ENCODE data around the gene USP37. TPM values are rescaled to one million over a fixed set of nuclear protein-coding genes. Genes with fewer than 3 reads are reported as not detected.
"Not testable (repeated sequence)": the region's sequence is repeated elsewhere in the genome, so short reads cannot be mapped to it uniquely, and the experiment has no call there.

Gene USP37
- total and polyA plus RNA-seq, 4 experiments from 2014 or later = 8.5 to 29.1 (median 19.6) TPM

- intact Hi-C loops (cut with micrococcal nuclease) = no loop called here
- Mint-ChIP-seq H3K27ac (peak overlapping the region in 1 of 7 donors; percentile 6), H3K36me3 (peaks cover 50 to 60% of the 10 kb centered on the region in 2 donors)
These were observed 31.2 kb downstream of the USP37 start for GRCh38 chr2:218536804-218537494.

GRCh38 chr2:218529990-218530389 is 38.2 kb downstream of the USP37 start:
- H3K9me3 Mint-ChIP-seq = no peaks in the 10 kb centered on the region

More at GRCh38 chr2:218536804-218537494, 31.2 kb downstream of the USP37 start:
- ChIA-PET POLR2A (ENCODE audit: partially characterized antibody) (no interaction called here), CTCF (ENCODE audit: partially characterized antibody) (no interaction called here)
- Mint-ChIP-seq H3K9me3 (no peaks in the 10 kb centered on the region), H3K4me1 (peaks cover 0 to 4% (median 2%) of the 10 kb centered on the region in 4 donors), H3K4me3 (no peak overlapping the region), H3K27me3 (no peaks in the 10 kb centered on the region)
- Histone ChIP-seq H3K4me1 (ENCODE audit: insufficient read depth, low read length) (no peaks in the 10 kb centered on the region), H3K4me3 (ENCODE audit: low read length in 2 of 2) (no peak overlapping the region), H3K9me3 (ENCODE audit: control insufficient read depth in 1 of 2, low read length in 2 of 2) (no peaks in the 10 kb centered on the region), H3K27ac (ENCODE audit: low read depth, low read length) (no peak overlapping the region), H3K36me3 (ENCODE audit: insufficient read depth, low read length) (peaks cover 33% of the 10 kb centered on the region), H3K27me3 (ENCODE audit: insufficient read depth, low read length) (no peaks in the 10 kb centered on the region)
- DNase-seq = no peak

GRCh38 chr2:218528409-218528808 is 39.7 kb downstream of the USP37 start:
- CTCF ChIA-PET (ENCODE audit: partially characterized antibody) = interaction anchor here (0.5 to 1.0 kb wide), 3 partner anchors 10 to 177 kb away, joined by 3 to 5 read pairs (median 5); no protein-coding TSS in a partner anchor
- H3K4me1 Mint-ChIP-seq; H3K27ac Mint-ChIP-seq; H3K27ac ChIP-seq (ENCODE audit: low read depth, low read length); H3K4me3 Mint-ChIP-seq; H3K4me1 ChIP-seq (ENCODE audit: insufficient read depth, low read length); H3K27me3 Mint-ChIP-seq; intact Hi-C loops (cut with micrococcal nuclease); DNase-seq; H3K9me3 Mint-ChIP-seq; H3K27me3 ChIP-seq (ENCODE audit: insufficient read depth, low read length); H3K4me3 ChIP-seq (ENCODE audit: low read length in 2 of 2); H3K9me3 ChIP-seq (ENCODE audit: control insufficient read depth in 1 of 2, low read length in 2 of 2): not testable (repeated sequence)
- POLR2A ChIA-PET (ENCODE audit: partially characterized antibody) = interaction anchor here (1.1 kb wide), 1 partner anchor 131 kb away, joined by 3 read pairs; no protein-coding TSS in a partner anchor
- H3K36me3 Mint-ChIP-seq = peaks cover 69 to 72% of the 10 kb centered on the region in 2 donors
- H3K36me3 ChIP-seq (ENCODE audit: insufficient read depth, low read length) = peaks cover 37% of the 10 kb centered on the region

More at GRCh38 chr2:218529990-218530389, 38.2 kb downstream of the USP37 start:
- no peaks in the 10 kb centered on the region for H3K4me1 ChIP-seq (ENCODE audit: insufficient read depth, low read length)
- no peak overlapping the region for H3K27ac ChIP-seq (ENCODE audit: low read depth, low read length)
- ChIA-PET CTCF (ENCODE audit: partially characterized antibody) (no interaction called here), POLR2A (ENCODE audit: partially characterized antibody) (no interaction called here)
- no peaks in the 10 kb centered on the region for H3K9me3 ChIP-seq (ENCODE audit: control insufficient read depth in 1 of 2, low read length in 2 of 2)
- H3K36me3 Mint-ChIP-seq = peaks cover 63 to 69% of the 10 kb centered on the region in 2 donors
- H3K4me1 Mint-ChIP-seq = no peaks in the 10 kb centered on the region
- H3K4me3 ChIP-seq (ENCODE audit: low read length in 2 of 2) = no peak overlapping the region
- no peaks in the 10 kb centered on the region for H3K27me3 Mint-ChIP-seq
- intact Hi-C loops (cut with micrococcal nuclease) = no loop called here
- no peak overlapping the region for H3K27ac Mint-ChIP-seq
- H3K4me3 Mint-ChIP-seq = no peak overlapping the region
- no peak for DNase-seq
- H3K27me3 ChIP-seq (ENCODE audit: insufficient read depth, low read length) = no peaks in the 10 kb centered on the region
- peaks cover 39% of the 10 kb centered on the region for H3K36me3 ChIP-seq (ENCODE audit: insufficient read depth, low read length)

DNA sequence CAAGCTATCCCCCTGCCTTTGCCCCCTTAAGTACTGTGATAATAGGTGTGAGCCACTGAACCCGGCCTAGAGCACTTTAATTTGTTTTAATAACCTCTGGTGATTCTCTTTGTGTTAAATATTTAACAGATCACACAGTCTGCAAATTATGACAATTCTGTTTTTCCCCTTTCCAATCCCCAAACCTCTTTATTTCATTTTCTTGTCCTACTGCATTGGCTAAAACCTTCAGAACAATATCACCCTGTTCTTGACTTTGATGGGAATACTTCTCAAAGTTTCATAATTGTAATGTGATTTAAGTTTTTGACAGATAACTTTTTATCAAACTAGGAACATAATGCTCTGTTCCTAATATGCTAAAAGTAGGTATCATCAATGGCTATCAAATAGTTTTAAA is 44.5 kb downstream of the USP37 start:
- no peak overlapping the region for H3K4me3 Mint-ChIP-seq
- POLR2A ChIA-PET (ENCODE audit: partially characterized antibody) = no interaction called here
- CTCF ChIA-PET (ENCODE audit: partially characterized antibody) = no interaction called here
- Histone ChIP-seq H3K9me3 (ENCODE audit: control insufficient read depth in 1 of 2, low read length in 2 of 2) (no peaks in the 10 kb centered on the region), H3K4me1 (ENCODE audit: insufficient read depth, low read length) (no peaks in the 10 kb centered on the region), H3K27me3 (ENCODE audit: insufficient read depth, low read length) (no peaks in the 10 kb centered on the region), H3K4me3 (ENCODE audit: low read length in 2 of 2) (no peak overlapping the region), H3K36me3 (ENCODE audit: insufficient read depth, low read length) (peaks cover 9% of the 10 kb centered on the region), H3K27ac (ENCODE audit: low read depth, low read length) (no peak overlapping the region)
- H3K4me1 Mint-ChIP-seq = peaks cover 0 to 4% (median 2%) of the 10 kb centered on the region in 4 donors
- no peak for DNase-seq
- H3K27ac Mint-ChIP-seq = no peak overlapping the region
- no peaks in the 10 kb centered on the region for H3K9me3 Mint-ChIP-seq
- H3K36me3 Mint-ChIP-seq = peaks cover 45 to 50% of the 10 kb centered on the region in 2 donors
- H3K27me3 Mint-ChIP-seq = no peaks in the 10 kb centered on the region
- intact Hi-C loops (cut with micrococcal nuclease) = no loop called here

- peaks cover 0 to 26% (median 9%) of the 10 kb centered on the region in 4 donors for H3K4me1 Mint-ChIP-seq
These were observed 49.3 kb downstream of the USP37 start for GRCh38 chr2:218518876-218519275.

DNA sequence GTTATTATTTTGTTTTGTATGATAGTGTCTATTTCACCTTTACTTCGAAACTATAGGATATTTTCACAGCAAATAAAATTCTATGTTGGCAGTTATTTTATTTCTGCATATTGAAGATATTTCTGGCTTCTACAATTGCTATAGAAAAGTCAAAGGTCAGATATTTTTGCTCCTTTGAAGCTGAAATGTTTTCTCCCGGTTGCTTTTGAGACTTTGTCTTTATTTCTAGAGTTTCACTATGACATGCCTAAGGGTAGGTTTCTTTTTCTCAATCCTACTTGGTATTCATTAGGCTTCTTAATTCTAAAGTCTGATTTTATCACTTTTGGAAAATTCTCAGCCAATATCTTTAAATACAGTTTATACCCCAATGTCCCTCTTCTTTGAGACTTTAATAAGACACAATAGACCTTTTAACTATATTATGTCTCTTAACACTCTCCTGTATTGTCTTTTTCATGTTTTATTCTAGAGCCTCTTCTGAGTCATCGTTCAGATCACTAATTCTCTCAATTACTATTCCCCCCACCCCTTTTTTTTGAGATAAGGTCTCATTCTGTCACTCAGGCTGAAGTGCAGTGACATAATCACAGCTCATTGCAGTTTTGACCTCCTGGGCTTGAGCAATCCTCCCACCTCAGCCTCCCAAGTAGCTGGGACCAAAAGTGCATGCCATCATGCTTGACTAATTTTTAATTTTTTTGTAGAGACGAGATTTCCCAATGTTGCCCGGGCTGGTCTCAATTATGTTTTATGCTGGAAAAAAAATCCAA is 50.5 kb downstream of the USP37 start:
- ChIA-PET CTCF (ENCODE audit: partially characterized antibody) (interaction anchor here (1.3 to 1.5 kb wide), 4 partner anchors 7 to 122 kb away, joined by 3 to 5 read pairs (median 3); no protein-coding TSS in a partner anchor), POLR2A (ENCODE audit: partially characterized antibody) (interaction anchor here (0.9 kb wide), 1 partner anchor 112 kb away, joined by 3 read pairs; no protein-coding TSS in a partner anchor)
- no peaks in the 10 kb centered on the region for H3K36me3 ChIP-seq (ENCODE audit: insufficient read depth, low read length)
- H3K27me3 ChIP-seq (ENCODE audit: insufficient read depth, low read length) = no peaks in the 10 kb centered on the region
- Mint-ChIP-seq H3K4me1 (peaks cover 0 to 26% (median 9%) of the 10 kb centered on the region in 4 donors), H3K9me3 (no peaks in the 10 kb centered on the region), H3K27ac (peak overlapping the region in 3 of 7 donors; percentile 31 to 76 (median 54)), H3K27me3 (no peaks in the 10 kb centered on the region), H3K36me3 (peaks cover 9 to 21% of the 10 kb centered on the region in 2 donors), H3K4me3 (no peak overlapping the region)
- H3K4me1 ChIP-seq (ENCODE audit: insufficient read depth, low read length) = no peaks in the 10 kb centered on the region
- no peak overlapping the region for H3K4me3 ChIP-seq (ENCODE audit: low read length in 2 of 2)
- no peaks in the 10 kb centered on the region for H3K9me3 ChIP-seq (ENCODE audit: control insufficient read depth in 1 of 2, low read length in 2 of 2)
- no peak for DNase-seq
- H3K27ac ChIP-seq (ENCODE audit: low read depth, low read length) = no peak overlapping the region
- intact Hi-C loops (cut with micrococcal nuclease) = no loop called here

More at GRCh38 chr2:218518876-218519275, 49.3 kb downstream of the USP37 start:
- H3K36me3 Mint-ChIP-seq = peaks cover 16 to 26% of the 10 kb centered on the region in 2 donors
- CTCF ChIA-PET (ENCODE audit: partially characterized antibody) = interaction anchor here (1.5 kb wide), 1 partner anchor 10 kb away, joined by 3 read pairs; no protein-coding TSS in a partner anchor
- no peaks in the 10 kb centered on the region for H3K27me3 Mint-ChIP-seq
- peak overlapping the region in 3 of 7 donors; percentile 16 to 43 (median 38) for H3K27ac Mint-ChIP-seq
- no peak overlapping the region for H3K27ac ChIP-seq (ENCODE audit: low read depth, low read length)
- POLR2A ChIA-PET (ENCODE audit: partially characterized antibody) = no interaction called here
- H3K4me1 ChIP-seq (ENCODE audit: insufficient read depth, low read length) = no peaks in the 10 kb centered on the region
- no peaks in the 10 kb centered on the region for H3K9me3 ChIP-seq (ENCODE audit: control insufficient read depth in 1 of 2, low read length in 2 of 2)
- no peak overlapping the region for H3K4me3 Mint-ChIP-seq
- no peak for DNase-seq
- H3K27me3 ChIP-seq (ENCODE audit: insufficient read depth, low read length) = no peaks in the 10 kb centered on the region
- H3K4me3 ChIP-seq (ENCODE audit: low read length in 2 of 2) = no peak overlapping the region
- intact Hi-C loops (cut with micrococcal nuclease) = no loop called here
- H3K9me3 Mint-ChIP-seq = no peaks in the 10 kb centered on the region
- H3K36me3 ChIP-seq (ENCODE audit: insufficient read depth, low read length) = no peaks in the 10 kb centered on the region

DNA sequence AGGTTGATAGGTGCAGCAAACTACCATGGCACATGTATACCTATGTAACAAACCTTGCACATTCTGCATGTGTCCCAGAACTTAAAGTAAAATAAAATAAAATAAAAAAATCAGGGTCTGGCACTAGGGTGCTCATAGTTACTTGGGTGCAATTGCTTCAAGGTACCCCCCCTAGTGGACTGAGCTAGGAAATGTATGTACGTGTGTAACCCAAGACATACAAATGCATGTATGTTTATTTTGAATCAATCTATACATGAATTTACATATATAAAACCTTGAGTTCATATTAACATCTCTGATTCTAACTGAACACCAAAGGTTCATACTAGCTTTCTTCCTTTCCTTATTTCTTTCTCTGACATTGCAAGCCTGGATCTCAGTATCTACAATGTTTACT is 51.5 kb downstream of the USP37 start:
- peaks cover 0 to 26% (median 10%) of the 10 kb centered on the region in 4 donors for H3K4me1 Mint-ChIP-seq
- H3K9me3 ChIP-seq (ENCODE audit: control insufficient read depth in 1 of 2, low read length in 2 of 2) = no peaks in the 10 kb centered on the region
- no peaks in the 10 kb centered on the region for H3K36me3 ChIP-seq (ENCODE audit: insufficient read depth, low read length)
- no peak overlapping the region for H3K27ac ChIP-seq (ENCODE audit: low read depth, low read length)
- ChIA-PET CTCF (ENCODE audit: partially characterized antibody) (interaction anchor here (0.9 to 2.2 kb wide), 7 partner anchors 9 to 215 kb away, joined by 3 to 7 read pairs (median 3); no protein-coding TSS in a partner anchor), POLR2A (ENCODE audit: partially characterized antibody) (interaction anchor here (1.0 kb wide), 1 partner anchor 119 kb away, joined by 3 read pairs; no protein-coding TSS in a partner anchor)
- intact Hi-C loops (cut with micrococcal nuclease) = loop anchor here (1.0 kb wide), 2 partner anchors 110 to 215 kb away; no protein-coding TSS in a partner anchor
- no peaks in the 10 kb centered on the region for H3K4me1 ChIP-seq (ENCODE audit: insufficient read depth, low read length)
- H3K36me3 Mint-ChIP-seq = peaks cover 9 to 19% of the 10 kb centered on the region in 2 donors
- no peaks in the 10 kb centered on the region for H3K27me3 ChIP-seq (ENCODE audit: insufficient read depth, low read length)
- H3K4me3 Mint-ChIP-seq = no peak overlapping the region
- H3K9me3 Mint-ChIP-seq = no peaks in the 10 kb centered on the region
- peak; percentile 20 to 37 (median 28) for DNase-seq
- peak overlapping the region in 2 of 7 donors; percentile 8 to 57 for H3K27ac Mint-ChIP-seq
- no peak overlapping the region for H3K4me3 ChIP-seq (ENCODE audit: low read length in 2 of 2)
- no peaks in the 10 kb centered on the region for H3K27me3 Mint-ChIP-seq
